NCI-H2081 (cell line): Measurements from ENCODE around the gene SNN.

ENCODE experiments used
- DNase-seq, 2 experiments: peaks; one replicate each; lab custom pipeline; 2025; lab: John Stamatoyannopoulos, UW

Gene SNN

GRCh38 chr16:11699234-11699894, 31.1 kb downstream of the SNN start:
- DNase-seq, result no peak

DNA sequence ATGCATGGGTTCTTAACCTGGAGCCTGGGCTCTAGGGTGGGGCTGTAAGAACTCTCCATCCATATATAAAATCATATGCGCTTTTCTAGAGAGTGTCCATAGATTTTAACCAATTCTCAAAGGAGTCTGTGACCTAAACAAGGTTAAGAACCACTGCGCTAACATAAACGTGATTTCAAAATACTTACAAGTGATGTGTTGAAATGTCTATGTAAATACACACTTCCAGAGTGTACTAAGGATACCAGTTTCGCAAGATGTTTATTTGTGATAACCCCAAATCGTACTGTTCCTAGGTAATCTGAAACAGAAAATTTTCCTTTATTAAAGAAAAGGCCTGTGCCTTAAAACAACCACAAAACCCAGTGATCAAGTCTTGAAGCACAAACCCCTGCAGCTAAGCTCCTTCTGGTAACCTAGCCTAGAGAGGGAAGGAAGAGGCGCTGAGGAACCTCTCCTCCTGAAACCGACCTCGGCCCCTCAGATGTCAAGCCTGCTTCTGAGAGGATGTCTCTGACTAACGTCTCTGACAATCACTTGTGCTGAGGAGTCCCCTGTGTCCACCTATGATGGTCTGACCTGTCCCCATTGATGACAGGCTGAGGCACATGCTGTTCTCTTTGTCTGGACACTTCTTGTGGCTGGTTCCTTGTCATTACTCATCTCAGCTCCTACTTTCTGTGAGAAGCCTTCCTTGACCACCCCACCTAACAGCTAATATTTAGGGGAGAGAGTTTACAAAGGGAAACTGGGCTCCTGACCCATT, 32.2 kb downstream of the SNN start:
- DNase-seq, result no peak

DNA sequence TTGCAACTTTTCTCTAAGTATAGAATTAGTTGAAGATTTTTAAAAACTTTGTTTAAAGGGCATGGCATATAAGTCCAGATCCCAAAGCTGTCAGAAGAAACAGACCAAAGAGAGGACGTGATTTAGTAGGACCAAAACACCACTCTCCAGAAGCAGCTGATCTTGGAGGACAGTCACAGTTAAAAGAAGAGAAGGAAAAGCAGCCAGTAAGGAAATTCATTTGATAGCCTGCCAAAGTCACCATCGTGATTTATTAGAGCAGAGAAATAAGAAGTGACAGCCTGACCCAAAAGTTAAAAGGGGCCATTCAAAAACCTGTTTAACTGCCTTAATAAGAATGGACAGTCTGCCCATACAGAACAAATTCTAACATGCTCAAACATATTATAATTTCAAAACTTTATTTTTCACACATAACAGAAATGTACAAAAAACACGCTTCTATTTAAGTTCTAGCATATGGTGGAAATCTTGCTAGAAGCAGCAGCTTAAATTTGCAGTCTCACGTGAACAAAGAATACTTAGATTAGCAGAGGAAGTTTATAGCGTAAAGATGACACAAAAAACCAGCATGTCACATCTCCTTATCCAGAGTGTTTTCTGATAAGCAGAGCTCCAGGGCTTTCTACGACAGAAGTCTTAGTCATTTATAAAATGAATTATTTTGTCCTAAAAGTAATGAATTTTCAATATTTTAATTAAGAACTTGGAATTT, 37.2 kb downstream of the SNN start:
- DNase-seq, result no peak

GRCh38 chr16:11706180-11706742, 38.0 kb downstream of the SNN start:
- no peak for DNase-seq

DNA sequence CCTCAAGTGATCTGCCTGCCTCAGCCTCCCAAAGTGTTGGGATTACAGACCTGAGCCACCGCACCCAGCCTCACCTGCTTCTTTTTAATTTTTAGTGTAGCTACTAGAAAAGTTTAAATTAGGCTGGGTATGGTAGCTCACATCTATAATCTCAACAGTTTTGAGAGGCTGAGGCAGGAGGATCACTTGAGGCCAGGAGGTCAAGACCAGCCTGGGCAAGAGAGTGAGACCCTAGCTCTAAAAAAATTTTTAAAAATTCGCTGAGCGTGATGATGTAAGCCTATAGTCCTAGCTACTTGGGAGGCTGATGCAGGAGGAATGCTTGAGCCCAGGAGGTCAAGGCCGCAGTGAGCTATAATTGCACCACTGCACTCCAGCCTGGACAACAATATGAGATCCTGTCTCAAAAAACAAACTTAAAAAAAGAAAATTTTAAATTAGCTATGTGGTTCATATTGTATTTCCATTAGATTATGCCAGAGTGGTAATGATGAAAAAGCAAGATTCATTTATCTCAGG, 39.5 kb downstream of the SNN start:
- DNase-seq, result no peak

- no peak for DNase-seq
These were observed 40.2 kb downstream of the SNN start for GRCh38 chr16:11708421-11708820.

DNA sequence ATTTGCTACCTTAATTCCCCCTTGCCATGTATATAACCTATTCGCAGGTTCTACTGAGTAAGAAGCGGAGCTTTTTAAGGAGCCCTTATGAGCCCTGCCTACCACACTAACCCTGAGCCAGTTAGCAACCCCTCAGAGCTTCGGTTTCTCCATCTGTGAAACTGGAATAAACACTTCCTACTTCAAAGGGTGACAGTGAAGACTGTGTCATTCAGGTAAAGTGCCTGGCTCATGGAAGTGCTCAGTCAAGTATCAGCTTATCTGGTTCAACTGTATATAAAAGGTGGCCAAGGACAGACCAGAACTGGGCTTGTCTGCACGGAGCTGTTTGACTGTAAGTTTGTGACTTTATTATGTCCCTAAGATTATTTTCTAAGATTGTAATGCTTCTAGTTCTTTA, 43.4 kb downstream of the SNN start:
- DNase-seq, result no peak

GRCh38 chr16:11712122-11712521, 43.9 kb downstream of the SNN start:
- no peak for DNase-seq

DNA sequence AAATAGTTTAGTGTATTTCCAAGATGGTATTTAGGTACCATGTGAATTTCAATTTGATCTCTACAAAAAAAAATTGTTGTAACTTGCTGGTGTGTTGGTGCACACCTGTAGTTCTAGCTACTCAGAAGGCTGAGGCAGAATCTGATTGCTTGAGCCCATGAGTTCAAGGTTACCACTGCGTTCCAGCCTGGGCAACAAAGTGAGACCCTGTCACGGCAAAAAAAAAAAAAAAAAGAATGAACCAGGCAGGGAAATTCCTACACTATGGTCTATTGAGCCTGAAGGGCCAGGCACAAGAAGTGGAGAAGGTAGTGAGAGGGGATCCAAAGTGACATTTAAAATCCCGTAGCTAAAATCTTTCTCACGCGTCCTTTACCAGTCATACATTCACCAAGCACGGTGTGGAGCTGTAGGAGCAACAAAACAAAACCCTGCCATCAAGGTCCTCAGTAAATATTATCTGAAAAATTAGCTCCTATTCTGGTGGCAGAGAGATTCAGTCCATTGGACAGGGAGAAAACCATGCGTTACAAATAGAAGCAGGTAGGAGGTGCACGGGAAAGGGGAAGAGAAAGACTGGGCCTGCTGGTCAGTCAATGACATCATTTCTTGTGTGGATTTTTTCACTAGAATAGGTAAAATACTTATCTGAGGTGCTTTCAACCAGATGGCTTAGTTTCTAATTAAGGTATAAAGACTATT, 47.1 kb downstream of the SNN start:
- no peak for DNase-seq

GRCh38 chr16:11716336-11716735, 48.1 kb downstream of the SNN start:
- DNase-seq, result no peak

DNA sequence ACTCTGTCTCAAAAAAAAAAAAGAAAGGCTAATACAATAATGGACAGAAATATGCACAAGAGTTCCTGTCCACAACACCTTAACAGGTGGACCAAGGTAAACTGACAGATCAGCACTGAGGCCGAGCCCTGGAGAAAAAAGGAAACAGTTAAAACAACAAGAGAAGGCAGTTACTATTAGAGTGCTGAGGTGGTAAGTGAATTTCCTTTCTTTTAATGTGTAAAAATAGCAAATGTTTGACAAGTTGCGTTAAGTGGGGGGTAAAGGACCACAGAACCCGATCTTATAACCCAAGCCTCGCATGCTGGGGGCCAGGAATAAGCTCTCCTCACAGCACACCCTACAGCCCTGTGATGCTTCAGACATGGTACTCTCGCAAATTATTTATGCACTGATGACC, 49.6 kb downstream of the SNN start:
- DNase-seq, result no peak

DNA sequence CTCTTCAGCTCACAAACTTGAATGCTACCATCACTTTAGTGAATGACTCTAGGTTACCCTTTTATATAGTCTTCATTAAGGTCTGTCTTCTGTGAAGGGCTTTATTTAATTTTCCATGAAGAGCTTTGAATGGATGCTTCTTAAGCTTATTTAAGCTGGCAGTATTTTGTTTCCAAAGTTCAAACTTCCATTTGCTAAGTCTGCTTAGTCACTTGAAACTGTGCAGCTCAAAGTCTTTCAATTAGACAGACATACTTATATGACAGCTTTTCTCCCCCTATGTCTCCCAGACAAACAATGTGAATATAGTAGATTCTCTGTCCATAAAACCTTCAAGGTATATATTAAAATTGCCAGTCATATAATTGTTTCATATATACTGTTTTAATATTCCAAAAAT, 50.9 kb downstream of the SNN start:
- no peak for DNase-seq

GRCh38 chr16:11719762-11720161, 51.5 kb downstream of the SNN start:
- no peak for DNase-seq

DNA sequence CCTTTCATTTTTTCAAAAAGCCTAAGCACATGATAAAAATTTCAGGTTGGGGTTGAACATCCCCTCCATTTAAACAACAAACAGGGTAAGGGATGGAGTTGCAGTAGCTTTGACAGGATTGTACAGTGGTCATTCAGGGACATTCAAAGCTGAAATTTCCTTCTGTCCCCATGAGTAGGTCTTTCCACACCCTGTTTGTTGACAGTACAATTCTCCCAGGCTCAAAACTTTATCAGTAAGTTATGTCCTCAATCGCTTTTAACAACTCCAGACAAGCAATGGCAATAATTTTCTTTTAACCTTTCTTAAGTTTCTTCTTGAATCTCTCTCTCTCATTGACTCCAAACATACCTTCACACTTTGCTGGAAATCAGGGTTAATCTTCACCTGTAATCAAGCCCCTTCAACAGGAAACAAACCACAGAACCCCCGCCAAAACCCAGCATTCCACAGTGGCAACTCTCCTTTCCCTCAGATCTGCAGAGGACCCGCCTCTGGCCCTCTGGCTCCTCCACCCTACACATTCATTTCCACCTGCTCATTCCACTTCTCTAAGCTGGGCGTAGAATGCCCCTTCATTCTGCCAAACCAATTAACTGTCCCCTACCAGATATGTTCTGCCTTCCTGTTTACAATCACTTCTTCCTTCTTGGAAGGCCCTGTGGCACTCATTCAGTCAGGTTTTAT, 53.7 kb downstream of the SNN start:
- no peak for DNase-seq

GRCh38 chr16:11722468-11722808, 54.2 kb downstream of the SNN start:
- DNase-seq, result no peak

DNA sequence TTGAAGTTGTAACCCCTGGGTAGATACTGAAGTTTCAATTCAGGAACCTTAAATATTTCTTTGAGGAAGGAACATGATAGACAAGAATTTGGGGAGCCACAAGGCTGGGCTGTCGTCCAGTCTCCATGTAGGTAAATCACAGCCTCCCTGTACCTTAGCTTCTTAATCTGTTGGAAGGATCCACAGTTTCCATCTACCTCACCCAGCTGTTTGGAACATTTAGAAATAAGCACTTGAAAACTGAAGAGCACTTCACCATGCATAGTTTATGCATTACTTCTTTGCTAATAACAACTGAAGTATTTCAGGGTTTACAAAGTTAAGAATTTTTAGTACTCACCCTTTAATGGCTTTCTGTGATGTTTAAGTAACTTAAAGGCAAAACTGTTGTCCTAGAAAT, 57.2 kb downstream of the SNN start:
- no peak for DNase-seq

- DNase-seq, result no peak
These were observed 57.8 kb downstream of the SNN start for GRCh38 chr16:11726008-11726407.

- no peak for DNase-seq
These were observed 59.7 kb downstream of the SNN start for GRCh38 chr16:11727796-11728543.
